Body of pancreas (tissue), 4 donors: ENCODE results near the gene FAM24B. TPM values are rescaled to one million over a fixed set of nuclear protein-coding genes. Genes with fewer than 3 reads are reported as not detected.

Experiments used
- ATAC-seq: fragments of 150-250 bp; one replicate; pipeline ENCODE4 v1.9.1; 2016
- DNase-seq, 4 donors: peaks; one replicate each; pipeline ENCODE4 v3.0.0-alpha.2; 2019
- H3K27ac ChIP-seq, 4 donors: fragments of 200-600 bp; sonication (generic); 1 replicate in 3 of 4; 2 replicates in 1 of 4; pipeline versions ENCODE4 v1.5.1 to v1.6.1; 2016 to 2019; ENCODE audit warnings: mild to moderate bottlenecking in 1 of 4, mixed read lengths in 1 of 4, moderate library complexity in 1 of 4
- H3K27me3 ChIP-seq, 2 donors: fragments of 200-600 bp; sonication (generic); one replicate each; pipeline ENCODE4 v1.6.0; 2016; ENCODE audit warnings: mild to moderate bottlenecking in 1 of 2
- H3K36me3 ChIP-seq, 2 donors: fragments of 200-600 bp; sonication (generic); replicated peaks in 1 of 2; 2 replicates each; pipeline ENCODE4 v1.5.1; 2016; ENCODE audit warnings: low read depth in 2 of 2; ENCODE audit not compliant: insufficient read depth in 1 of 2
- H3K4me1 ChIP-seq: fragments of 200-600 bp; sonication (generic); one replicate; pipeline ENCODE4 v1.6.0; 2016
- H3K4me3 ChIP-seq, 2 donors: fragments of 200-600 bp; sonication (generic); 1 replicate in 1 of 2; 2 replicates in 1 of 2; pipeline ENCODE4 v1.5.1; 2016 to 2019
- H3K9me3 ChIP-seq, 3 donors: fragments of 200-600 bp; sonication (generic); 1 replicate in 2 of 3; 2 replicates in 1 of 3; pipeline ENCODE4 v1.5.1; 2016
- CTCF ChIP-seq, 7 experiments: fragments of 450-650 bp in 4 of 7; fragments of 200-600 bp in 3 of 7; sonication (generic) in 3 of 7; IDR thresholded peaks; one replicate each; pipeline ENCODE4 v1.5.1; 2016 to 2019; ENCODE audit warnings: antibody characterized with exemption in 7 of 7
- POLR2A ChIP-seq, 3 donors: fragments of 450-650 bp; IDR thresholded peaks; one replicate each; pipeline ENCODE4 v1.6.1; 2016; ENCODE audit warnings: antibody characterized with exemption in 3 of 3, mild to moderate bottlenecking in 2 of 3
- WGBS, 2 donors: methylation state at CpG; one replicate each; pipeline ENCODE4 v1.1.5; 2017; 5-methylcytosine and 5-hydroxymethylcytosine counted together
- intact Hi-C: fragments of 100-400 bp; cut with DNase I; formaldehyde crosslinking; loops from one replicate; pipeline ENCODE4 v1.15.1; 2023
- total RNA-seq, 2 donors: library from RNA; depleted of rRNA; stranded (reverse); fragments of >200 nt; gene quantifications; one replicate each; pipeline ENCODE4 v1.1.0, GENCODE V29; 2016

FAM24B gene
- total RNA-seq, 2 donors from 2014 or later = 4.3 to 7.0 TPM

- 48 to 66% methylated on average over 4 of the region's 4 CpGs for WGBS, 2 donors
- TF ChIP-seq CTCF (IDR thresholded peaks at IDR 0.05) (no peak), POLR2A (IDR thresholded peaks at IDR 0.05) (peak in 1 of 3 donors; percentile 12)
- Histone ChIP-seq H3K27me3 (no peaks in the 10 kb centered on the region), H3K4me1 (no peaks in the 10 kb centered on the region), H3K36me3 (peaks cover 3 to 12% of the 10 kb centered on the region in 2 donors), H3K9me3 (no peaks in the 10 kb centered on the region), H3K4me3 (no peak overlapping the region), H3K27ac (peak overlapping the region in 3 of 4 donors; percentile 3 to 71 (median 69))
- intact Hi-C loops = no loop called here
- ATAC-seq (peak; percentile 9), DNase-seq (peak in 2 of 4 donors; percentile 22 to 35)
Measured at GRCh38 chr10:122828716-122829255, 50.6 kb downstream of the FAM24B start.

GRCh38 chr10:122827302-122827701 is 52.1 kb downstream of the FAM24B start:
- DNase-seq = no peak
- intact Hi-C loops = no loop called here
- WGBS, 2 donors = 52 to 79% methylated on average over 3 of the region's 3 CpGs

GRCh38 chr10:122822973-122823690 is 56.2 kb downstream of the FAM24B start:
- intact Hi-C loops = no loop called here
- H3K36me3 ChIP-seq = no peaks in the 10 kb centered on the region
- H3K9me3 ChIP-seq = no peaks in the 10 kb centered on the region
- 90 to 94% methylated on average over 9 to 11 of the region's 11 CpGs for WGBS, 2 donors
- TF ChIP-seq POLR2A (IDR thresholded peaks at IDR 0.05) (no peak), CTCF (IDR thresholded peaks at IDR 0.05) (no peak)
- no peaks in the 10 kb centered on the region for H3K4me1 ChIP-seq
- H3K4me3 ChIP-seq = no peak overlapping the region
- DNase-seq (no peak), ATAC-seq (no peak)
- H3K27me3 ChIP-seq = peaks cover 0 to 5% of the 10 kb centered on the region in 2 donors
- no peak overlapping the region for H3K27ac ChIP-seq

More at GRCh38 chr10:122827302-122827701, 52.1 kb downstream of the FAM24B start:
- Histone ChIP-seq H3K27ac (no peak overlapping the region), H3K4me3 (no peak overlapping the region), H3K9me3 (no peaks in the 10 kb centered on the region), H3K4me1 (no peaks in the 10 kb centered on the region), H3K27me3 (no peaks in the 10 kb centered on the region), H3K36me3 (peaks cover 0 to 5% of the 10 kb centered on the region in 2 donors)
- no peak for TF ChIP-seq CTCF (IDR thresholded peaks at IDR 0.05)
- no peak for TF ChIP-seq POLR2A (IDR thresholded peaks at IDR 0.05)
- no peak for ATAC-seq

- Histone ChIP-seq H3K9me3 (no peaks in the 10 kb centered on the region), H3K27me3 (peaks cover 0 to 5% of the 10 kb centered on the region in 2 donors), H3K36me3 (no peaks in the 10 kb centered on the region), H3K4me1 (no peaks in the 10 kb centered on the region), H3K27ac (no peak overlapping the region), H3K4me3 (no peak overlapping the region)
- intact Hi-C loops = no loop called here
- TF ChIP-seq POLR2A (IDR thresholded peaks at IDR 0.05) (no peak), CTCF (IDR thresholded peaks at IDR 0.05) (no peak)
- no peak for DNase-seq
- no peak for ATAC-seq
- 74 to 88% methylated on average over 3 of the region's 3 CpGs for WGBS, 2 donors
Measured at GRCh38 chr10:122821808-122822207, 57.6 kb downstream of the FAM24B start.
